Measurements from ENCODE around the gene RAD23B. TPM values are rescaled to one million over a fixed set of nuclear protein-coding genes. Genes with fewer than 3 reads are reported as not detected.

Gene RAD23B
- total and polyA plus RNA-seq, 2 of the 13 experiments (the other 11 are each of a cell fraction or from before 2014, with no cell fraction given) = 133 to 156 TPM

GRCh38 chr9:107280543-107280942, 2.5 kb upstream of the RAD23B start:
- no peak overlapping the region for H3K27ac ChIP-seq (ENCODE audit: extremely low read length, insufficient read depth, low read length)
- TF ChIP-seq SRY (CRISPR knock-in tag; IDR thresholded peaks at IDR 0.05) = no peak
- no peak for TF ChIP-seq RXRA (CRISPR knock-in tag; IDR thresholded peaks at IDR 0.05)
- no peak for TF ChIP-seq CC2D1A (CRISPR knock-in tag; IDR thresholded peaks at IDR 0.05)
- TF ChIP-seq SMARCC2 (IDR thresholded peaks at IDR 0.05) = no peak
- no peak for TF ChIP-seq ZNF709 (CRISPR knock-in tag; IDR thresholded peaks at IDR 0.05)
- TF ChIP-seq BORCS8-MEF2B (CRISPR knock-in tag; IDR thresholded peaks at IDR 0.05) = no peak
- TF ChIP-seq SALL1 (CRISPR knock-in tag; IDR thresholded peaks at IDR 0.05) = no peak
- TF ChIP-seq GPN1 (CRISPR knock-in tag; IDR thresholded peaks at IDR 0.05; ENCODE audit: borderline replicate concordance) = no peak
- no peak for TF ChIP-seq ARNT2 (CRISPR knock-in tag; IDR thresholded peaks at IDR 0.05; ENCODE audit: low read depth)
- TF ChIP-seq ZNF546 (CRISPR knock-in tag; conservative IDR thresholded peaks at IDR 0.05) = no peak
- TF ChIP-seq FOXO4 (CRISPR knock-in tag; conservative IDR thresholded peaks at IDR 0.05) = no peak
- no peak for TF ChIP-seq HCFC1 (IDR thresholded peaks at IDR 0.05; ENCODE audit: low read depth, low read length)
- TF ChIP-seq REST (IDR thresholded peaks at IDR 0.05; ENCODE audit: borderline replicate concordance in 1 of 2, low read depth in 1 of 2, low read length in 2 of 2) = no peak
- TF ChIP-seq MXI1 (IDR thresholded peaks at IDR 0.05; ENCODE audit: borderline replicate concordance, low read depth, low read length) = no peak
- no peak for TF ChIP-seq KLF15 (CRISPR knock-in tag; IDR thresholded peaks at IDR 0.05; ENCODE audit: borderline replicate concordance)
- no peak for TF ChIP-seq TAF15 (IDR thresholded peaks at IDR 0.05; ENCODE audit: low read depth, low read length, poor library complexity, severe bottlenecking)
- no peaks in the 10 kb centered on the region for H3K36me3 ChIP-seq (replicated peaks in 1 of 2; ENCODE audit: control insufficient read depth in 1 of 2, insufficient read depth in 2 of 2, low read length in 2 of 2)
- POLR2A ChIA-PET = interaction anchor here (4.0 kb wide), 1 partner anchor 11 kb away, joined by 31 read pairs; no protein-coding TSS in a partner anchor
- CTCF ChIA-PET (ENCODE audit: low intra/inter-chr PET ratio, low total read pairs) = no interaction called here
- no TSS peak for BruUV-seq (replicated peaks)
- no peak for FAIRE-seq
- H3K27me3 ChIP-seq (ENCODE audit: control insufficient read depth in 1 of 2, insufficient read depth in 2 of 2, low read length in 2 of 2) = no peaks in the 10 kb centered on the region; a peak in 1 of 5 replicates
- H3K4me3 ChIP-seq (replicated peaks in 1 of 3; ENCODE audit: insufficient read depth in 1 of 3, low read depth in 2 of 3, low read length in 3 of 3) = no peak overlapping the region
- peaks cover 16% of the 10 kb centered on the region for H3K4me1 ChIP-seq (ENCODE audit: insufficient read depth, low read length)
- WGBS (ENCODE audit: low lambda C conversion rate) = 96% methylated on average over 3 of the region's 3 CpGs
- no peak overlapping the region for H2AFZ ChIP-seq (ENCODE audit: low read length)
- ATAC-seq = no peak
- H3K79me2 ChIP-seq (ENCODE audit: insufficient read depth, low read length) = peaks cover 31% of the 10 kb centered on the region
- intact Hi-C loops (cut with micrococcal nuclease; ENCODE audit: unreplicated experiment) (no loop called here), in situ Hi-C loops (cut with HindIII; ENCODE audit: extremely low pct_ligation_motif_present, low pct_unique_long_range_greater_than_20kb) (no loop called here)
- no peak for DNase-seq (ENCODE audit: low spot score)
- no peak overlapping the region for H3K9ac ChIP-seq (ENCODE audit: insufficient read depth, low read depth, low read length)
- H3K9me3 ChIP-seq (ENCODE audit: low read length) = no peaks in the 10 kb centered on the region
- H3K4me2 ChIP-seq (ENCODE audit: low read depth, low read length) = no peak overlapping the region
- H4K20me1 ChIP-seq (ENCODE audit: insufficient read depth, low read length) = peaks cover 15% of the 10 kb centered on the region

Measured in HepG2 (cell line).